DMS53 treated with DMSO at 0.1 percent for 48 hours (cell line): ENCODE data around the gene PCA3.
"Not testable (repeated sequence)": the region's sequence is repeated elsewhere in the genome, so short reads cannot be mapped to it uniquely, and the experiment has no call there.

Experiments used
- DNase-seq: peaks from one replicate; lab custom pipeline; 2025; ENCODE audit not compliant: unreplicated experiment; lab: John Stamatoyannopoulos, UW

The PCA3 gene

GRCh38 chr9:76764138-76764537 lies at the start of gene PCA3:
PCA3 (plus strand) TSS chr9:76764438.
- no peak for DNase-seq

- DNase-seq: no peak
Measured at GRCh38 chr9:76716085-76716672, 48.1 kb upstream of the PCA3 start.

- peak; percentile 68 for DNase-seq
Measured at GRCh38 chr9:76717176-76717575, 47.1 kb upstream of the PCA3 start.

GRCh38 chr9:76717613-76718012 lies 46.6 kb upstream of the PCA3 start:
- DNase-seq: peak; percentile 64

- DNase-seq: no peak
Measured at GRCh38 chr9:76718166-76718565, 46.1 kb upstream of the PCA3 start.

- no peak for DNase-seq
Measured at GRCh38 chr9:76720245-76720644, 44.0 kb upstream of the PCA3 start.

GRCh38 chr9:76725011-76725546 lies 39.2 kb upstream of the PCA3 start:
- no peak for DNase-seq

GRCh38 chr9:76725885-76726284 lies 38.4 kb upstream of the PCA3 start:
- DNase-seq: no peak

- no peak for DNase-seq
Measured at GRCh38 chr9:76729116-76729515, 35.1 kb upstream of the PCA3 start.

- DNase-seq: peak; percentile 60
Measured at GRCh38 chr9:76729980-76730737, 34.1 kb upstream of the PCA3 start.

GRCh38 chr9:76730801-76731200 lies 33.4 kb upstream of the PCA3 start:
- no peak for DNase-seq

- DNase-seq: no peak
Measured at GRCh38 chr9:76732341-76732958, 31.8 kb upstream of the PCA3 start.

GRCh38 chr9:76733096-76733495 lies 31.1 kb upstream of the PCA3 start:
- DNase-seq: no peak

GRCh38 chr9:76734716-76735115 lies 29.5 kb upstream of the PCA3 start:
- no peak for DNase-seq

GRCh38 chr9:76737154-76737902 lies 26.9 kb upstream of the PCA3 start:
- no peak for DNase-seq

- DNase-seq: no peak
Measured at GRCh38 chr9:76738402-76738801, 25.8 kb upstream of the PCA3 start.

GRCh38 chr9:76741524-76741923 lies 22.7 kb upstream of the PCA3 start:
- no peak for DNase-seq

GRCh38 chr9:76742890-76743289 lies 21.3 kb upstream of the PCA3 start:
- not testable (repeated sequence) for DNase-seq

GRCh38 chr9:76743931-76744330 lies 20.3 kb upstream of the PCA3 start:
- DNase-seq: no peak

GRCh38 chr9:76744336-76744735 lies 19.9 kb upstream of the PCA3 start:
- DNase-seq: no peak

GRCh38 chr9:76751001-76751400 lies 13.2 kb upstream of the PCA3 start:
- no peak for DNase-seq
